Thyroid gland (tissue), 4 donors: ENCODE data around the gene KCNG1. TPM values are rescaled to one million over a fixed set of nuclear protein-coding genes. Genes with fewer than 3 reads are reported as not detected.

Experiments used
- DNase-seq, 2 donors: peaks; one replicate each; pipeline ENCODE4 v3.0.0-alpha.2; 2019
- H3K27ac ChIP-seq, 3 donors: fragments of 200-600 bp; sonication (generic); 1 replicate in 2 of 3; 2 replicates in 1 of 3; pipeline ENCODE4 v1.5.1; 2016 to 2019; ENCODE audit warnings: mild to moderate bottlenecking in 1 of 3, moderate library complexity in 1 of 3
- H3K27me3 ChIP-seq: fragments of 200-600 bp; sonication (generic); one replicate; pipeline ENCODE4 v1.5.1; 2019
- H3K36me3 ChIP-seq, 2 donors: fragments of 200-600 bp; sonication (generic); one replicate each; pipeline ENCODE4 v1.5.1; 2016 to 2019
- H3K4me1 ChIP-seq, 2 donors: fragments of 200-600 bp; sonication (generic); one replicate each; pipeline ENCODE4 v1.5.1; 2017 to 2019
- H3K4me3 ChIP-seq, 3 donors: fragments of 200-600 bp; sonication (generic); replicated peaks in 1 of 3; 1 replicate in 2 of 3; 2 replicates in 1 of 3; pipeline ENCODE4 v1.5.1; 2016; ENCODE audit warnings: mild to moderate bottlenecking in 1 of 3
- H3K9me3 ChIP-seq: fragments of 200-600 bp; sonication (generic); one replicate; pipeline ENCODE4 v1.5.1; 2017
- POLR2A ChIP-seq, 2 donors: fragments of 450-650 bp; IDR thresholded peaks; one replicate each; pipeline ENCODE4 v1.6.1; 2017; ENCODE audit warnings: antibody characterized with exemption in 2 of 2, mild to moderate bottlenecking in 2 of 2, moderate library complexity in 1 of 2
- WGBS, 2 donors: methylation state at CpG; one replicate each; pipeline ENCODE4 v1.1.5; 2017; 5-methylcytosine and 5-hydroxymethylcytosine counted together
- intact Hi-C: fragments of 100-400 bp; cut with DNase I; formaldehyde crosslinking; loops from one replicate; pipeline ENCODE4 v1.15.1; 2023
- total RNA-seq, 4 donors: library from RNA; depleted of rRNA; stranded (reverse); fragments of >200 nt; gene quantifications; one replicate each; pipeline ENCODE4 v1.2.3, GENCODE V29; 2016
- TF ChIP-seq, protein P1 (sequence below), 6 experiments: fragments of 200-600 bp in 3 of 6; fragments of 450-650 bp in 3 of 6; sonication (generic) in 3 of 6; IDR thresholded peaks; one replicate each; pipeline ENCODE4 v1.5.1; 2016 to 2019; ENCODE audit warnings: antibody characterized with exemption in 6 of 6, mild to moderate bottlenecking in 2 of 6, inconsistent platforms in 1 of 6, moderate library complexity in 1 of 6

KCNG1 gene, protein sequence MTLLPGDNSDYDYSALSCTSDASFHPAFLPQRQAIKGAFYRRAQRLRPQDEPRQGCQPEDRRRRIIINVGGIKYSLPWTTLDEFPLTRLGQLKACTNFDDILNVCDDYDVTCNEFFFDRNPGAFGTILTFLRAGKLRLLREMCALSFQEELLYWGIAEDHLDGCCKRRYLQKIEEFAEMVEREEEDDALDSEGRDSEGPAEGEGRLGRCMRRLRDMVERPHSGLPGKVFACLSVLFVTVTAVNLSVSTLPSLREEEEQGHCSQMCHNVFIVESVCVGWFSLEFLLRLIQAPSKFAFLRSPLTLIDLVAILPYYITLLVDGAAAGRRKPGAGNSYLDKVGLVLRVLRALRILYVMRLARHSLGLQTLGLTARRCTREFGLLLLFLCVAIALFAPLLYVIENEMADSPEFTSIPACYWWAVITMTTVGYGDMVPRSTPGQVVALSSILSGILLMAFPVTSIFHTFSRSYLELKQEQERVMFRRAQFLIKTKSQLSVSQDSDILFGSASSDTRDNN
- total RNA-seq, result under 1 TPM in 1 of 4 donors, not detected in 3; 0.13 TPM

GRCh38 chr20:51022803-51023616 lies at the start of gene KCNG1:
Gene KCNG1 (minus strand): TSS chr20:51023107. CDS start chr20:51010338, 12,769 bp downstream.
- Histone ChIP-seq H3K4me1 (peaks cover 4 to 15% of the 10 kb centered on the region in 2 donors), H3K36me3 (no peaks in the 10 kb centered on the region), H3K9me3 (no peaks in the 10 kb centered on the region), H3K27ac (no peak within 1 kb of the TSS), H3K27me3 (peaks cover 6% of the 10 kb centered on the region), H3K4me3 (peak within 1 kb of the TSS in 1 of 3 donors; percentile 23)
- TF ChIP-seq, protein P1, sequence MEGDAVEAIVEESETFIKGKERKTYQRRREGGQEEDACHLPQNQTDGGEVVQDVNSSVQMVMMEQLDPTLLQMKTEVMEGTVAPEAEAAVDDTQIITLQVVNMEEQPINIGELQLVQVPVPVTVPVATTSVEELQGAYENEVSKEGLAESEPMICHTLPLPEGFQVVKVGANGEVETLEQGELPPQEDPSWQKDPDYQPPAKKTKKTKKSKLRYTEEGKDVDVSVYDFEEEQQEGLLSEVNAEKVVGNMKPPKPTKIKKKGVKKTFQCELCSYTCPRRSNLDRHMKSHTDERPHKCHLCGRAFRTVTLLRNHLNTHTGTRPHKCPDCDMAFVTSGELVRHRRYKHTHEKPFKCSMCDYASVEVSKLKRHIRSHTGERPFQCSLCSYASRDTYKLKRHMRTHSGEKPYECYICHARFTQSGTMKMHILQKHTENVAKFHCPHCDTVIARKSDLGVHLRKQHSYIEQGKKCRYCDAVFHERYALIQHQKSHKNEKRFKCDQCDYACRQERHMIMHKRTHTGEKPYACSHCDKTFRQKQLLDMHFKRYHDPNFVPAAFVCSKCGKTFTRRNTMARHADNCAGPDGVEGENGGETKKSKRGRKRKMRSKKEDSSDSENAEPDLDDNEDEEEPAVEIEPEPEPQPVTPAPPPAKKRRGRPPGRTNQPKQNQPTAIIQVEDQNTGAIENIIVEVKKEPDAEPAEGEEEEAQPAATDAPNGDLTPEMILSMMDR (IDR thresholded peaks at IDR 0.05), result no peak
- peak in 1 of 2 donors; percentile 11 for TF ChIP-seq POLR2A (IDR thresholded peaks at IDR 0.05)
- DNase-seq, result peak; percentile 43 to 44
- WGBS, 2 donors, result 0 to 1% methylated on average over 16 to 45 of the region's 108 CpGs
- intact Hi-C loops, result no loop called here

- Histone ChIP-seq H3K4me1 (no peaks in the 10 kb centered on the region), H3K4me3 (no peak overlapping the region), H3K9me3 (no peaks in the 10 kb centered on the region), H3K36me3 (no peaks in the 10 kb centered on the region), H3K27ac (no peak overlapping the region), H3K27me3 (no peaks in the 10 kb centered on the region)
- intact Hi-C loops, result no loop called here
- DNase-seq, result no peak
- WGBS, 2 donors, result 70 to 75% methylated on average over 4 of the region's 4 CpGs
- TF ChIP-seq, protein P1 (IDR thresholded peaks at IDR 0.05), result no peak
- no peak for TF ChIP-seq POLR2A (IDR thresholded peaks at IDR 0.05)
Observed at GRCh38 chr20:51070621-51071020, 47.7 kb upstream of the KCNG1 start.

- no peak for DNase-seq
- 37 to 45% methylated on average over 5 of the region's 5 CpGs for WGBS, 2 donors
- intact Hi-C loops, result no loop called here
- TF ChIP-seq POLR2A (IDR thresholded peaks at IDR 0.05), result no peak
- TF ChIP-seq, protein P1 (IDR thresholded peaks at IDR 0.05), result no peak
- Histone ChIP-seq H3K4me1 (no peaks in the 10 kb centered on the region), H3K27me3 (no peaks in the 10 kb centered on the region), H3K4me3 (no peak overlapping the region), H3K9me3 (no peaks in the 10 kb centered on the region), H3K27ac (no peak overlapping the region), H3K36me3 (no peaks in the 10 kb centered on the region)
Observed at GRCh38 chr20:51067792-51068191, 44.9 kb upstream of the KCNG1 start.

DNA sequence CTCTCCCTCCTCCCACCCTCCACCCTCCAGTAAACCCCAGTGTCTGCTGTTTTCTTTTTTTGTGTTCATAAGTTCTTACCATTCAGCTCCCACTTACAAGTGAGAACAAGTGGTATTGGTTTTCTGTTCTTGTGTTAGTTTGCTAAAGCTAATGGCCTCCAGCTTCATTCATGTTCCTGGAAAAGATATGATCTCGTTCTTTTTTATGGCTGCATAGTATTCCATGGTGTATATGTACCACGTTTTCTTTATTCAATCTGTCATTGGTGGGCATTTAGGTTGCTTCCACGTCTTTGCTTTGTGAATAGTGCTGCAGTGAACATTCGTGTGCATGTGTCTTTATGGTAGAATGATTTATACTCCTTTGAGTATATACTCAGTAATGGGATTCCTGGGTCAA lies 42.7 kb upstream of the KCNG1 start:
- no peaks in the 10 kb centered on the region for H3K36me3 ChIP-seq
- H3K4me1 ChIP-seq, result no peaks in the 10 kb centered on the region
- WGBS, 2 donors, result 84 to 85% methylated on average over 4 of the region's 4 CpGs
- no peak overlapping the region for H3K27ac ChIP-seq
- DNase-seq, result no peak
- no peak overlapping the region for H3K4me3 ChIP-seq
- intact Hi-C loops, result no loop called here
- TF ChIP-seq, protein P1 (IDR thresholded peaks at IDR 0.05), result no peak
- TF ChIP-seq POLR2A (IDR thresholded peaks at IDR 0.05), result no peak
- no peaks in the 10 kb centered on the region for H3K27me3 ChIP-seq
- H3K9me3 ChIP-seq, result no peaks in the 10 kb centered on the region
